ENCODE data around the gene CIITA.

CIITA gene

DNA sequence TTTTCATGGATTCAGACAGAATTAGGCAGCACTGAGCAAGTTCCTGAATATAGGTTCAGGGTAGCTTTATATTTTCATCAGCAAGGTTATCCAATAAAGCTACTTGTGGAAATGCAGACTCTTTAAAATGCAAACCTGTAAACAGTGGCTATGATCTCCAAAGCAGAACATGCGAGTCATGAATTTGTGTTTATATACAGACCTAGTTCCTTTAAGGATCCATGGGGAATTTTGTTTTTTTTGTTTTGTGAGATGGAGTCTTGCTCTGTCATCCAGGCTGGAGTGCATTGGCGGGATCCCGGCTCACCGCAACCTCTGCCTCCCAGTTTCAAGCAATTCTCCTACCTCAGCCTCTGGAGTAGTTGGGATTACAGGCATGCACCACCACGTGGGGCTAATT lies 82.2 kb downstream of the CIITA start:
- no peak overlapping the region for H3K4me3 ChIP-seq (ENCODE audit: low read depth, low read length)
- H3K27ac ChIP-seq = no peak overlapping the region
- H3K27me3 ChIP-seq (ENCODE audit: control insufficient read depth, insufficient read depth, low read length) = no peaks in the 10 kb centered on the region
- peaks cover 15% of the 10 kb centered on the region for H3K79me2 ChIP-seq
- H3K9ac ChIP-seq = no peak overlapping the region
- no peak overlapping the region for H3K4me2 ChIP-seq (ENCODE audit: low read length)
- no peaks in the 10 kb centered on the region for H3K36me3 ChIP-seq (ENCODE audit: control insufficient read depth, insufficient read depth, low read length)
- no peak overlapping the region for H2AFZ ChIP-seq
- H3K9me3 ChIP-seq (ENCODE audit: control insufficient read depth, low read length) = no peaks in the 10 kb centered on the region
- TF ChIP-seq, protein P1, sequence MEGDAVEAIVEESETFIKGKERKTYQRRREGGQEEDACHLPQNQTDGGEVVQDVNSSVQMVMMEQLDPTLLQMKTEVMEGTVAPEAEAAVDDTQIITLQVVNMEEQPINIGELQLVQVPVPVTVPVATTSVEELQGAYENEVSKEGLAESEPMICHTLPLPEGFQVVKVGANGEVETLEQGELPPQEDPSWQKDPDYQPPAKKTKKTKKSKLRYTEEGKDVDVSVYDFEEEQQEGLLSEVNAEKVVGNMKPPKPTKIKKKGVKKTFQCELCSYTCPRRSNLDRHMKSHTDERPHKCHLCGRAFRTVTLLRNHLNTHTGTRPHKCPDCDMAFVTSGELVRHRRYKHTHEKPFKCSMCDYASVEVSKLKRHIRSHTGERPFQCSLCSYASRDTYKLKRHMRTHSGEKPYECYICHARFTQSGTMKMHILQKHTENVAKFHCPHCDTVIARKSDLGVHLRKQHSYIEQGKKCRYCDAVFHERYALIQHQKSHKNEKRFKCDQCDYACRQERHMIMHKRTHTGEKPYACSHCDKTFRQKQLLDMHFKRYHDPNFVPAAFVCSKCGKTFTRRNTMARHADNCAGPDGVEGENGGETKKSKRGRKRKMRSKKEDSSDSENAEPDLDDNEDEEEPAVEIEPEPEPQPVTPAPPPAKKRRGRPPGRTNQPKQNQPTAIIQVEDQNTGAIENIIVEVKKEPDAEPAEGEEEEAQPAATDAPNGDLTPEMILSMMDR (IDR thresholded peaks at IDR 0.05) = no peak
- no peaks in the 10 kb centered on the region for H3K4me1 ChIP-seq

DNA sequence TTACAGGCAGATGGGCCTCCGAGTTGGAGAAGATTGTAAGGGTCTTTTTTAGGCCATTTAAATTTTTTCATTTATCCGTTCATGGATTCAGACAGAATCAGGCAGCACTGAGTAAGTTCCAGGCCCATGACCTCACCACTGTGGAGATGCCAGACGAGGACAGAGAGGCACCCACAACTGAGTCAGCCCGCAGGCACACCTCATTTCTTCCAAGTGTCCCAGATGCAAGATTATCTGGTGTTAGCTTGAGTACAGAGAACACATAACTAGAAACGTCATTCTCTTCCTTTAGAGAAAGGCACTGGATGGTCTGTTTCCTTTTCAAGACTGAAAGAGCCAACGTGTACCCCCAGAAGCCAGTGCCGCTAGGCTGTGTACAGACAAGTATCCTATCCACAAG lies 84.2 kb downstream of the CIITA start:
- no peak overlapping the region for H3K9ac ChIP-seq
- H3K27ac ChIP-seq = no peak overlapping the region
- no peaks in the 10 kb centered on the region for H3K27me3 ChIP-seq (ENCODE audit: control insufficient read depth, insufficient read depth, low read length)

DNA sequence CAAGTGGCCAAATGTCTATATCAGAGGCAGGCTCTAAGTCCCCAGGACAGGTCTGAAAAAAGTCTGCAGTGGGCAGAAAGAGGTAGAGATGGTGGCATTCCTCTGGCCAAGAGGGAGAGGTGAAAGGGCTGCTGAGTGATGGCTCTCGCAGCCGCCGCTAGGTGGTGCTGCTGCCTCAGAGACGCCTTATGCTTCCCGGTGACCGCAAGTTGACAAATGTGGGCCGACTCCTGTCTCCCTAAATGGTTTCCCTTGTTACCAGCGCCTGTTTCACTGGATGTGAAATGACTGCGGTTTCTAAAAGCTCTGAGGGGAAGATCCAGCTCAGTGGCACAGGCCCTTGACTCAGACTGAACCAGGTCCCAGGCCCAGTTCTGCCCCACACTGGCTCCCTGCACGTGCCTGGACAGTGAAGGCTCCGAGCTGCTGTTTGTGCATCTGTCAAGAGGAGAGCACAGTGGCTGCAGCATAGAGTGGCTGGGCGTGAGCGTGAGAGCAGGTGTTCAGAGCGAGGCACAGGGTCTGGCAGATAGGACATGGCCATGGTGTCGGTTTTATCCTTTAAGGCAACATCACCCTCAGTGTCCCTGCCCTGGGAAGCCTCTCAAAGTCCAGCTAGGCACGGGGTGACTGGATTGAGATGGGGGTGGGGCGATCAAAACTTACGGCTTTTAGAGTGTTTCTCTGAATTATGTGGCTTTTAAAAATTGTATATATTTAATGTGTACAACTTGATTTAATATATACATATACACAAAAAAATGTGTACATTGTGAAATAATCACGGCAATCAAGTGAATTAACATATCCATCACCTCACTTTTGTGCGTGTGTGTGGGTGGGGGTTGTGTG lies 87.3 kb downstream of the CIITA start:
- H2AFZ ChIP-seq = peak overlapping the region; percentile 78
- no peak overlapping the region for H3K4me3 ChIP-seq (ENCODE audit: low read depth, low read length)
- no peak overlapping the region for H3K27ac ChIP-seq
- peaks cover 14% of the 10 kb centered on the region for H3K79me2 ChIP-seq
- H3K36me3 ChIP-seq (ENCODE audit: control insufficient read depth, insufficient read depth, low read length) = no peaks in the 10 kb centered on the region
- peak overlapping the region; percentile 10 for H3K9ac ChIP-seq
- TF ChIP-seq, protein P1 (IDR thresholded peaks at IDR 0.05) = peak; percentile 93
- peaks cover 3% of the 10 kb centered on the region for H3K4me1 ChIP-seq
- H3K9me3 ChIP-seq (ENCODE audit: control insufficient read depth, low read length) = no peaks in the 10 kb centered on the region
- no peaks in the 10 kb centered on the region for H3K27me3 ChIP-seq (ENCODE audit: control insufficient read depth, insufficient read depth, low read length)
- H3K4me2 ChIP-seq (ENCODE audit: low read length) = peak overlapping the region; percentile 31

More for the DNA sequence above, 84.2 kb downstream of the CIITA start:
- Histone ChIP-seq H3K36me3 (ENCODE audit: control insufficient read depth, insufficient read depth, low read length) (no peaks in the 10 kb centered on the region), H3K4me3 (ENCODE audit: low read depth, low read length) (no peak overlapping the region), H3K79me2 (peaks cover 14% of the 10 kb centered on the region), H2AFZ (no peak overlapping the region), H3K4me1 (peaks cover 3% of the 10 kb centered on the region), H3K4me2 (ENCODE audit: low read length) (no peak overlapping the region), H3K9me3 (ENCODE audit: control insufficient read depth, low read length) (no peaks in the 10 kb centered on the region)
- TF ChIP-seq, protein P1 (IDR thresholded peaks at IDR 0.05) = no peak

DNA sequence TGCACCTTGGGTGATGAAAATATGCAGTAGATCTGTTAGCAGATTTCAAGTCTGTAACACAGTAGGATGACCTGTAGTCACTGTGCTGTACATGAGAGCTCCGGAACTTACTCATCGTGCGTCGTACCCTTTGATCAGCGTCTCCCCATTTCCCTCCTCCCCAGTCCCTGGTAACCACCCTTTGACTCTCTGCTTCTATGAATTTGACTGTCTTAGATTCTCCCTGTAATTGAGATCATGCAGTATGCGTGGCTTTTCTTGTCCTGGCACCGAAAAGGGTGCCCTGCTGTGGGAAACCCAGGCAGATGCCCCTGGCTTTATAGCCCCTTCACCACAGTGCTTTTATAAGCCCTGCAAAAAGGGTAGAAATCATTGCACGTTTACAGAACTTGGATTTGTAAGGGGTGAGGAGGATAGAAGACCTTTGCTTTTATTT lies 87.9 kb downstream of the CIITA start:
- H3K9me3 ChIP-seq (ENCODE audit: control insufficient read depth, low read length) = no peaks in the 10 kb centered on the region
- H3K4me3 ChIP-seq (ENCODE audit: low read depth, low read length) = no peak overlapping the region
- H3K27me3 ChIP-seq (ENCODE audit: control insufficient read depth, insufficient read depth, low read length) = no peaks in the 10 kb centered on the region
- peaks cover 14% of the 10 kb centered on the region for H3K79me2 ChIP-seq
- no peak overlapping the region for H3K9ac ChIP-seq
- peaks cover 3% of the 10 kb centered on the region for H3K4me1 ChIP-seq
- TF ChIP-seq, protein P1 (IDR thresholded peaks at IDR 0.05) = no peak
- no peak overlapping the region for H2AFZ ChIP-seq
- H3K36me3 ChIP-seq (ENCODE audit: control insufficient read depth, insufficient read depth, low read length) = no peaks in the 10 kb centered on the region
- no peak overlapping the region for H3K4me2 ChIP-seq (ENCODE audit: low read length)
- H3K27ac ChIP-seq = no peak overlapping the region
